Thymus (tissue), 14 donors: ENCODE measurements around the gene EPRS1. TPM values are rescaled to one million over a fixed set of nuclear protein-coding genes. Genes with fewer than 3 reads are reported as not detected.
"Not testable (repeated sequence)": the region's sequence is repeated elsewhere in the genome, so short reads cannot be mapped to it uniquely, and the experiment has no call there.

Source experiments
- DNase-seq, 9 donors: peaks; one replicate each; pipeline ENCODE4 v3.0.0-alpha.2; 2013; ENCODE audit warnings: low spot score in 9 of 9, low read depth in 6 of 9, missing footprints in 1 of 9
- H3K27ac ChIP-seq, 2 donors: one replicate each; pipeline ENCODE4 v1.5.1; 2013; ENCODE audit warnings: control low read depth in 1 of 2, low read depth in 1 of 2, low read length in 1 of 2, mild to moderate bottlenecking in 1 of 2, moderate library complexity in 1 of 2
- H3K27me3 ChIP-seq, 2 donors: one replicate each; pipeline ENCODE4 v1.5.1; 2013; ENCODE audit warnings: low read length in 1 of 2; ENCODE audit not compliant: control insufficient read depth in 2 of 2, insufficient read depth in 1 of 2
- H3K36me3 ChIP-seq, 2 donors: one replicate each; pipeline ENCODE4 v1.5.1; 2013; ENCODE audit warnings: low read length in 1 of 2, mild to moderate bottlenecking in 1 of 2, moderate library complexity in 1 of 2; ENCODE audit not compliant: control insufficient read depth in 2 of 2, insufficient read depth in 2 of 2
- H3K4me1 ChIP-seq, 2 donors: one replicate each; pipeline ENCODE4 v1.5.1; 2013; ENCODE audit warnings: low read length in 2 of 2; ENCODE audit not compliant: control insufficient read depth in 2 of 2, insufficient read depth in 2 of 2
- H3K4me3 ChIP-seq, 2 donors: one replicate each; pipeline ENCODE4 v1.5.1; 2013; ENCODE audit warnings: low read length in 2 of 2, control low read depth in 1 of 2, mild to moderate bottlenecking in 1 of 2
- H3K9me3 ChIP-seq, 2 donors: one replicate each; pipeline ENCODE4 v1.5.1; 2013; ENCODE audit warnings: low read length in 1 of 2, mild to moderate bottlenecking in 1 of 2; ENCODE audit not compliant: control insufficient read depth in 2 of 2, insufficient read depth in 1 of 2
- WGBS: extraction: QIAGEN DNeasy Blood & Tissue Kit; methylation state at CpG from one replicate; pipeline ENCODE4 v1.1.7; 2013; 5-methylcytosine and 5-hydroxymethylcytosine counted together
- long read RNA-seq, 10 donors: transcript quantifications; one replicate each; lab custom pipeline, GENCODE V29; 2026
- polyA plus RNA-seq: library from polyadenylated mRNA; stranded (reverse); fragments of 200-250 nt; gene quantifications from one replicate; pipeline ENCODE4 v1.2.3, GENCODE V29; 2013
- total RNA-seq: library from RNA; stranded (reverse); fragments of 120-200 nt; gene quantifications from one replicate; pipeline ENCODE4 v1.2.4, GENCODE V29; 2013
- donor health status: healthy.

Gene EPRS1
- total RNA-seq = 71.3 TPM
- 45.5 TPM for polyA plus RNA-seq
- long read RNA-seq, donor 1 = 0 reads
- long read RNA-seq, donor 2, full-length matches to known transcripts = 12 of 34 reads
- long read RNA-seq, donor 2, partial matches to known transcripts = 22 of 34 reads
- long read RNA-seq, donor 2, other reads (novel, unspliced or antisense) = 0 of 34 reads
- long read RNA-seq, donor 3, partial matches to known transcripts = 17 of 20 reads
- long read RNA-seq, donor 3, other reads (novel, unspliced or antisense) = 0 of 20 reads
- long read RNA-seq, donor 4, full-length matches to known transcripts = 5 of 10 reads
- long read RNA-seq, donor 4, partial matches to known transcripts = 5 of 10 reads
- long read RNA-seq, donor 4, other reads (novel, unspliced or antisense) = 0 of 10 reads
- long read RNA-seq, donor 5, full-length matches to known transcripts = 8 of 13 reads
- long read RNA-seq, donor 5, partial matches to known transcripts = 5 of 13 reads
- long read RNA-seq, donor 5, other reads (novel, unspliced or antisense) = 0 of 13 reads
- long read RNA-seq, donor 6, full-length matches to known transcripts = 5 of 5 reads
- long read RNA-seq, donor 6, partial matches to known transcripts = 0 of 5 reads
- long read RNA-seq, donor 6, other reads (novel, unspliced or antisense) = 0 of 5 reads
- long read RNA-seq, donor 7, full-length matches to known transcripts = 7 of 12 reads
- long read RNA-seq, donor 7, partial matches to known transcripts = 5 of 12 reads
- long read RNA-seq, donor 7, other reads (novel, unspliced or antisense) = 0 of 12 reads
- long read RNA-seq, donor 8, full-length matches to known transcripts = 2 of 2 reads
- long read RNA-seq, donor 8, partial matches to known transcripts = 0 of 2 reads
- long read RNA-seq, donor 8, other reads (novel, unspliced or antisense) = 0 of 2 reads
- long read RNA-seq, donor 9, full-length matches to known transcripts = 2 of 9 reads
- long read RNA-seq, donor 9, partial matches to known transcripts = 7 of 9 reads
- long read RNA-seq, donor 9, other reads (novel, unspliced or antisense) = 0 of 9 reads
- long read RNA-seq, donor 10, partial matches to known transcripts = 0 of 3 reads
- long read RNA-seq, donor 10, other reads (novel, unspliced or antisense) = 0 of 3 reads

- H3K4me1 ChIP-seq = peaks cover 0 to 8% of the 10 kb centered on the region in 2 donors
- H3K36me3 ChIP-seq = no peaks in the 10 kb centered on the region
- no peaks in the 10 kb centered on the region for H3K9me3 ChIP-seq
- WGBS = under 1% methylated on average over 71 of the region's 71 CpGs
- H3K4me3 ChIP-seq = peak within 1 kb of the TSS; percentile 66 to 74
- H3K27me3 ChIP-seq = no peaks in the 10 kb centered on the region
- peak; percentile 76 to 96 (median 88) for DNase-seq
- peak within 1 kb of the TSS; percentile 75 to 79 for H3K27ac ChIP-seq
Observed at GRCh38 chr1:220046052-220046930, at the start of gene EPRS1. TSS of gene EPRS1 (minus strand) at chr1:220046505. CDS start at chr1:220046388, 117 bp downstream.

- Histone ChIP-seq H3K27me3 (no peaks in the 10 kb centered on the region), H3K4me3 (peak within 1 kb of the TSS; percentile 66 to 87), H3K27ac (peak within 1 kb of the TSS; percentile 25 to 51), H3K36me3 (peaks cover 0 to 7% of the 10 kb centered on the region in 2 donors), H3K4me1 (peaks cover 9 to 15% of the 10 kb centered on the region in 2 donors), H3K9me3 (no peaks in the 10 kb centered on the region)
- WGBS = 3% methylated on average over 73 of the region's 73 CpGs
- DNase-seq = peak; percentile 46 to 91 (median 76)
Observed at GRCh38 chr1:220094016-220094911, 48.0 kb upstream of the EPRS1 start, which contains the start of gene IARS2. TSS of gene IARS2 (plus strand) at chr1:220094132. CDS start at chr1:220094217, 85 bp downstream.

- Histone ChIP-seq H3K36me3 (peaks cover 0 to 5% of the 10 kb centered on the region in 2 donors), H3K27me3 (no peaks in the 10 kb centered on the region), H3K4me3 (peak overlapping the region in 1 of 2 donors; percentile 66), H3K27ac (no peak overlapping the region), H3K4me1 (peaks cover 9 to 15% of the 10 kb centered on the region in 2 donors), H3K9me3 (no peaks in the 10 kb centered on the region)
- 43% methylated on average over 12 of the region's 12 CpGs for WGBS
- DNase-seq = no peak
Observed at GRCh38 chr1:220093361-220094015, 47.2 kb upstream of the EPRS1 start.

GRCh38 chr1:220092694-220093093, 46.4 kb upstream of the EPRS1 start:
- Histone ChIP-seq H3K4me3 (no peak overlapping the region), H3K27me3 (no peaks in the 10 kb centered on the region), H3K36me3 (peaks cover 0 to 2% of the 10 kb centered on the region in 2 donors), H3K9me3 (no peaks in the 10 kb centered on the region), H3K27ac (no peak overlapping the region), H3K4me1 (peaks cover 9 to 15% of the 10 kb centered on the region in 2 donors)
- WGBS = 100% methylated on average over 1 of the region's 1 CpG
- no peak for DNase-seq

- 6% methylated on average over 35 of the region's 35 CpGs for WGBS
- Histone ChIP-seq H3K4me3 (peak within 1 kb of the TSS; percentile 62 to 65), H3K9me3 (no peaks in the 10 kb centered on the region), H3K36me3 (no peaks in the 10 kb centered on the region), H3K4me1 (peaks cover 4 to 15% of the 10 kb centered on the region in 2 donors), H3K27ac (peak within 1 kb of the TSS; percentile 55 to 75), H3K27me3 (no peaks in the 10 kb centered on the region)
- DNase-seq = peak; percentile 93 to 100 (median 99)
Observed at GRCh38 chr1:220089650-220090556, 43.6 kb upstream of the EPRS1 start, which contains the start of gene BPNT1. TSS of gene BPNT1 (minus strand) at chr1:220089788. CDS start at chr1:220079846, 9,942 bp downstream.

GRCh38 chr1:220086261-220086686, 40.0 kb upstream of the EPRS1 start:
- 98% methylated on average over 15 of the region's 15 CpGs for WGBS
- H3K36me3 ChIP-seq, H3K4me1 ChIP-seq, H3K27ac ChIP-seq, H3K9me3 ChIP-seq, H3K27me3 ChIP-seq, H3K4me3 ChIP-seq, DNase-seq: not testable (repeated sequence)

- Histone ChIP-seq H3K27ac (no peak overlapping the region), H3K36me3 (no peaks in the 10 kb centered on the region), H3K4me3 (no peak overlapping the region), H3K9me3 (no peaks in the 10 kb centered on the region), H3K4me1 (no peaks in the 10 kb centered on the region), H3K27me3 (no peaks in the 10 kb centered on the region)
- DNase-seq = no peak
- 96% methylated on average over 1 of the region's 1 CpG for WGBS
Observed at GRCh38 chr1:220084460-220084859, 38.2 kb upstream of the EPRS1 start.
